Measurements from ENCODE around the gene EDN1. TPM values are rescaled to one million over a fixed set of nuclear protein-coding genes. Genes with fewer than 3 reads are reported as not detected.

Gene EDN1
- total and polyA plus RNA-seq, 7 experiments from 2014 or later, result 0.12 to 1.7 (median 1.4) TPM; not detected in 1

- Histone ChIP-seq H3K27ac (ENCODE audit: low read depth, low read length) (no peak overlapping the region), H3K4me1 (ENCODE audit: control insufficient read depth in 2 of 2, insufficient read depth in 2 of 2, low read length in 2 of 2) (no peaks in the 10 kb centered on the region), H3K27me3 (ENCODE audit: control insufficient read depth in 2 of 2, insufficient read depth in 2 of 2, low read length in 2 of 2) (peaks cover 0 to 3% of the 10 kb centered on the region in 2 donors), H3K36me3 (ENCODE audit: control insufficient read depth in 2 of 3, insufficient read depth in 3 of 3, low read length in 3 of 3) (no peaks in the 10 kb centered on the region), H3K9me3 (ENCODE audit: control insufficient read depth in 2 of 3, low read length in 3 of 3) (no peaks in the 10 kb centered on the region), H3K4me3 (ENCODE audit: low read length) (no peak overlapping the region)
- CTCF ChIA-PET, result no interaction called here
- no peaks in the 10 kb centered on the region for H3K4me1 Mint-ChIP-seq
- DNase-seq (no peak), ATAC-seq (no peak)
- no peak overlapping the region for H3K4me3 Mint-ChIP-seq
- H3K36me3 Mint-ChIP-seq, result peaks cover 0 to 13% (median 4%) of the 10 kb centered on the region in 5 donors
- POLR2A ChIA-PET, result no interaction called here
- intact Hi-C loops (cut with micrococcal nuclease), result no loop called here
- H3K27me3 Mint-ChIP-seq, result peaks cover 16 to 28% (median 25%) of the 10 kb centered on the region in 5 donors
- no peaks in the 10 kb centered on the region for H3K9me3 Mint-ChIP-seq
- H3K27ac Mint-ChIP-seq, result no peak overlapping the region
Measured at GRCh38 chr6:12296255-12296573, 6.1 kb downstream of the EDN1 start.

- intact Hi-C loops (cut with micrococcal nuclease), result no loop called here
- Mint-ChIP-seq H3K4me1 (no peaks in the 10 kb centered on the region), H3K27me3 (peaks cover 12 to 25% (median 21%) of the 10 kb centered on the region in 5 donors), H3K36me3 (peaks cover 0 to 13% (median 4%) of the 10 kb centered on the region in 5 donors), H3K4me3 (no peak overlapping the region), H3K27ac (peak overlapping the region in 1 of 9 donors; percentile 41), H3K9me3 (no peaks in the 10 kb centered on the region)
- ChIA-PET CTCF (no interaction called here), POLR2A (no interaction called here)
- Histone ChIP-seq H3K4me1 (ENCODE audit: control insufficient read depth in 2 of 2, insufficient read depth in 2 of 2, low read length in 2 of 2) (no peaks in the 10 kb centered on the region), H3K4me3 (ENCODE audit: low read length) (no peak overlapping the region), H3K36me3 (ENCODE audit: control insufficient read depth in 2 of 3, insufficient read depth in 3 of 3, low read length in 3 of 3) (no peaks in the 10 kb centered on the region), H3K27me3 (ENCODE audit: control insufficient read depth in 2 of 2, insufficient read depth in 2 of 2, low read length in 2 of 2) (peaks cover 0 to 3% of the 10 kb centered on the region in 2 donors), H3K27ac (ENCODE audit: low read depth, low read length) (no peak overlapping the region), H3K9me3 (ENCODE audit: control insufficient read depth in 2 of 3, low read length in 3 of 3) (no peaks in the 10 kb centered on the region)
- DNase-seq (no peak), ATAC-seq (no peak)
Measured at GRCh38 chr6:12296604-12297003, 6.4 kb downstream of the EDN1 start.

GRCh38 chr6:12297363-12298016, 7.3 kb downstream of the EDN1 start:
- ATAC-seq, result no peak
- H3K4me3 Mint-ChIP-seq, result no peak overlapping the region
- H3K9me3 Mint-ChIP-seq, result no peaks in the 10 kb centered on the region
- Histone ChIP-seq H3K4me3 (ENCODE audit: low read length) (no peak overlapping the region), H3K36me3 (ENCODE audit: control insufficient read depth in 2 of 3, insufficient read depth in 3 of 3, low read length in 3 of 3) (no peaks in the 10 kb centered on the region), H3K27ac (ENCODE audit: low read depth, low read length) (no peak overlapping the region), H3K9me3 (ENCODE audit: control insufficient read depth in 2 of 3, low read length in 3 of 3) (no peaks in the 10 kb centered on the region), H3K27me3 (ENCODE audit: control insufficient read depth in 2 of 2, insufficient read depth in 2 of 2, low read length in 2 of 2) (peaks cover 0 to 3% of the 10 kb centered on the region in 2 donors), H3K4me1 (ENCODE audit: control insufficient read depth in 2 of 2, insufficient read depth in 2 of 2, low read length in 2 of 2) (no peaks in the 10 kb centered on the region)
- H3K27me3 Mint-ChIP-seq, result peaks cover 3 to 19% (median 12%) of the 10 kb centered on the region in 5 donors
- ChIA-PET CTCF (interaction anchor here (1.0 kb wide), 1 partner anchor 10 kb away, joined by 3 read pairs; no protein-coding TSS in a partner anchor), POLR2A (no interaction called here)
- no peak for DNase-seq
- H3K36me3 Mint-ChIP-seq, result peaks cover 0 to 13% (median 4%) of the 10 kb centered on the region in 5 donors
- H3K4me1 Mint-ChIP-seq, result no peaks in the 10 kb centered on the region
- intact Hi-C loops (cut with micrococcal nuclease), result no loop called here
- no peak overlapping the region for H3K27ac Mint-ChIP-seq

GRCh38 chr6:12298017-12298978, 8.1 kb downstream of the EDN1 start:
- DNase-seq, result no peak
- no peaks in the 10 kb centered on the region for H3K4me1 Mint-ChIP-seq
- intact Hi-C loops (cut with micrococcal nuclease), result no loop called here

GRCh38 chr6:12298995-12299394, 8.8 kb downstream of the EDN1 start:
- no peak overlapping the region for H3K27ac Mint-ChIP-seq
- Histone ChIP-seq H3K4me3 (ENCODE audit: low read length) (no peak overlapping the region), H3K9me3 (ENCODE audit: control insufficient read depth in 2 of 3, low read length in 3 of 3) (no peaks in the 10 kb centered on the region), H3K4me1 (ENCODE audit: control insufficient read depth in 2 of 2, insufficient read depth in 2 of 2, low read length in 2 of 2) (no peaks in the 10 kb centered on the region), H3K36me3 (ENCODE audit: control insufficient read depth in 2 of 3, insufficient read depth in 3 of 3, low read length in 3 of 3) (no peaks in the 10 kb centered on the region), H3K27me3 (ENCODE audit: control insufficient read depth in 2 of 2, insufficient read depth in 2 of 2, low read length in 2 of 2) (no peaks in the 10 kb centered on the region), H3K27ac (ENCODE audit: low read depth, low read length) (no peak overlapping the region)
- H3K4me3 Mint-ChIP-seq, result no peak overlapping the region
- peaks cover 0 to 7% (median under 1%) of the 10 kb centered on the region in 5 donors for H3K27me3 Mint-ChIP-seq
- H3K4me1 Mint-ChIP-seq, result no peaks in the 10 kb centered on the region
- CTCF ChIA-PET, result interaction anchor here (0.7 kb wide), 1 partner anchor 9 kb away, joined by 3 read pairs; the partner anchor contains the start of gene EDN1
- no peak for ATAC-seq
- no peaks in the 10 kb centered on the region for H3K9me3 Mint-ChIP-seq
- no peak for DNase-seq
- POLR2A ChIA-PET, result no interaction called here
- intact Hi-C loops (cut with micrococcal nuclease), result no loop called here
- H3K36me3 Mint-ChIP-seq, result peaks cover 0 to 11% (median 4%) of the 10 kb centered on the region in 5 donors

More at GRCh38 chr6:12298017-12298978, 8.1 kb downstream of the EDN1 start:
- no peak overlapping the region for H3K4me3 ChIP-seq (ENCODE audit: low read length)
- Mint-ChIP-seq H3K27ac (no peak overlapping the region), H3K4me3 (no peak overlapping the region), H3K27me3 (peaks cover 0 to 11% (median 4%) of the 10 kb centered on the region in 5 donors), H3K36me3 (peaks cover 0 to 13% (median 4%) of the 10 kb centered on the region in 5 donors), H3K9me3 (no peaks in the 10 kb centered on the region)
- H3K27ac ChIP-seq (ENCODE audit: low read depth, low read length), result no peak overlapping the region
- ChIA-PET CTCF (interaction anchor here (0.7 to 1.0 kb wide), 2 partner anchors 9 kb away, joined by 3 read pairs; partner anchors contain the start of gene EDN1), POLR2A (no interaction called here)
- no peaks in the 10 kb centered on the region for H3K4me1 ChIP-seq (ENCODE audit: control insufficient read depth in 2 of 2, insufficient read depth in 2 of 2, low read length in 2 of 2)
- no peaks in the 10 kb centered on the region for H3K36me3 ChIP-seq (ENCODE audit: control insufficient read depth in 2 of 3, insufficient read depth in 3 of 3, low read length in 3 of 3)
- no peaks in the 10 kb centered on the region for H3K27me3 ChIP-seq (ENCODE audit: control insufficient read depth in 2 of 2, insufficient read depth in 2 of 2, low read length in 2 of 2)
- H3K9me3 ChIP-seq (ENCODE audit: control insufficient read depth in 2 of 3, low read length in 3 of 3), result no peaks in the 10 kb centered on the region
- no peak for ATAC-seq

- Histone ChIP-seq H3K36me3 (ENCODE audit: control insufficient read depth in 2 of 3, insufficient read depth in 3 of 3, low read length in 3 of 3) (no peaks in the 10 kb centered on the region), H3K4me3 (ENCODE audit: low read length) (no peak overlapping the region), H3K4me1 (ENCODE audit: control insufficient read depth in 2 of 2, insufficient read depth in 2 of 2, low read length in 2 of 2) (no peaks in the 10 kb centered on the region), H3K27me3 (ENCODE audit: control insufficient read depth in 2 of 2, insufficient read depth in 2 of 2, low read length in 2 of 2) (no peaks in the 10 kb centered on the region), H3K27ac (ENCODE audit: low read depth, low read length) (no peak overlapping the region), H3K9me3 (ENCODE audit: control insufficient read depth in 2 of 3, low read length in 3 of 3) (no peaks in the 10 kb centered on the region)
- H3K4me1 Mint-ChIP-seq, result no peaks in the 10 kb centered on the region
- H3K4me3 Mint-ChIP-seq, result no peak overlapping the region
- no peak for ATAC-seq
- POLR2A ChIA-PET, result no interaction called here
- DNase-seq, result no peak
- CTCF ChIA-PET, result no interaction called here
- H3K27ac Mint-ChIP-seq, result no peak overlapping the region
- H3K9me3 Mint-ChIP-seq, result no peaks in the 10 kb centered on the region
- peaks cover 6 to 18% (median 9%) of the 10 kb centered on the region in 5 donors for H3K27me3 Mint-ChIP-seq
- intact Hi-C loops (cut with micrococcal nuclease), result no loop called here
- peaks cover 0 to 3% (median 0%) of the 10 kb centered on the region in 5 donors for H3K36me3 Mint-ChIP-seq
Measured at GRCh38 chr6:12301018-12301417, 10.9 kb downstream of the EDN1 start.
